Measurements from ENCODE around the gene TTC13.
A peak's percentile ranks its signal among the peaks of the same experiment; 100 is the strongest.

DNA sequence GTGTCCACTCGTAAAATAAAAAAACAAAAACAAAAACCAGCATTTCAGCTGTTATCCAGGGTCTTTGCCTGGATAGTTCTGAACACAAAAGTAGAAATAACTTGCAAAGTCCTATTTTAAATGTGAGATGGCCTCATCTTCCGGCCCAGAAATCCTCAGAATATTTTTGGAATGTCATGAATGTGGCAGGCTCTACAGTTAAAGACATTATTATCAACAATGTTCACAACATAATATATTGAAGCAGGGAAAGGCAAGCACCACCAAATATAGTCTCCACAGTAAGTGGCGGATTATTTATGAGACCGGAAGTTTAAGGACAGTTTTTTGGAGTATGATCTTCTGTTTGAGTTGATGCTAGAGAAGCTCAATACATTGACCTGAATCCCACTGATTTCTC, 109.2 kb downstream of the TTC13 start:
- TF ChIP-seq, protein P1, sequence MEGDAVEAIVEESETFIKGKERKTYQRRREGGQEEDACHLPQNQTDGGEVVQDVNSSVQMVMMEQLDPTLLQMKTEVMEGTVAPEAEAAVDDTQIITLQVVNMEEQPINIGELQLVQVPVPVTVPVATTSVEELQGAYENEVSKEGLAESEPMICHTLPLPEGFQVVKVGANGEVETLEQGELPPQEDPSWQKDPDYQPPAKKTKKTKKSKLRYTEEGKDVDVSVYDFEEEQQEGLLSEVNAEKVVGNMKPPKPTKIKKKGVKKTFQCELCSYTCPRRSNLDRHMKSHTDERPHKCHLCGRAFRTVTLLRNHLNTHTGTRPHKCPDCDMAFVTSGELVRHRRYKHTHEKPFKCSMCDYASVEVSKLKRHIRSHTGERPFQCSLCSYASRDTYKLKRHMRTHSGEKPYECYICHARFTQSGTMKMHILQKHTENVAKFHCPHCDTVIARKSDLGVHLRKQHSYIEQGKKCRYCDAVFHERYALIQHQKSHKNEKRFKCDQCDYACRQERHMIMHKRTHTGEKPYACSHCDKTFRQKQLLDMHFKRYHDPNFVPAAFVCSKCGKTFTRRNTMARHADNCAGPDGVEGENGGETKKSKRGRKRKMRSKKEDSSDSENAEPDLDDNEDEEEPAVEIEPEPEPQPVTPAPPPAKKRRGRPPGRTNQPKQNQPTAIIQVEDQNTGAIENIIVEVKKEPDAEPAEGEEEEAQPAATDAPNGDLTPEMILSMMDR (IDR thresholded peaks at IDR 0.05) = no peak
- TF ChIP-seq POLR2A (IDR thresholded peaks at IDR 0.05) (no peak), EP300 (IDR thresholded peaks at IDR 0.05; ENCODE audit: low read depth) (no peak), POLR2AphosphoS5 (IDR thresholded peaks at IDR 0.05) (peak in 1 of 3 donors; percentile 38)
